Smooth muscle cell (in vitro differentiated cells): ENCODE measurements around the gene CSAG3. TPM values are rescaled to one million over a fixed set of nuclear protein-coding genes. Genes with fewer than 3 reads are reported as not detected.
"Not testable (repeated sequence)": the region's sequence is repeated elsewhere in the genome, so short reads cannot be mapped to it uniquely, and the experiment has no call there.

ENCODE experiments used
- DNase-seq: peaks from one replicate; lab custom pipeline; 2025; ENCODE audit not compliant: unreplicated experiment; lab: John Stamatoyannopoulos, UW
- H2AFZ ChIP-seq: fragments of 200-600 bp; sonication (generic); 2 replicates; pipeline ENCODE4 v1.6.0; 2016; ENCODE audit warnings: antibody characterized with exemption, low read depth, mild to moderate bottlenecking
- H3F3A ChIP-seq: fragments of 200-600 bp; sonication (generic); 2 replicates; pipeline ENCODE4 v1.6.0; 2017; ENCODE audit warnings: antibody characterized with exemption, low read depth
- H3K27ac ChIP-seq: fragments of 200-600 bp; sonication (generic); 2 replicates; pipeline ENCODE4 v1.5.1; 2016; ENCODE audit warnings: low read depth, mild to moderate bottlenecking
- H3K27me3 ChIP-seq: fragments of 200-600 bp; sonication (generic); 2 replicates; pipeline ENCODE4 v1.6.1; 2016; ENCODE audit warnings: low read depth, mild to moderate bottlenecking
- H3K36me3 ChIP-seq: fragments of 200-600 bp; sonication (generic); 2 replicates; pipeline ENCODE4 v1.5.1; 2016; ENCODE audit warnings: low read depth
- H3K4me1 ChIP-seq: fragments of 200-600 bp; sonication (generic); 2 replicates; pipeline ENCODE4 v1.5.1; 2016; ENCODE audit warnings: low read depth
- H3K4me2 ChIP-seq: fragments of 200-600 bp; sonication (generic); 2 replicates; pipeline ENCODE4 v1.6.0; 2016; ENCODE audit warnings: mild to moderate bottlenecking
- H3K4me3 ChIP-seq: fragments of 200-600 bp; sonication (generic); 2 replicates; pipeline ENCODE4 v1.5.1; 2016; ENCODE audit warnings: mild to moderate bottlenecking
- H3K79me2 ChIP-seq: fragments of 200-600 bp; sonication (generic); 2 replicates; pipeline ENCODE4 v1.6.0; 2016; ENCODE audit warnings: low read depth, mild to moderate bottlenecking
- H3K9ac ChIP-seq: fragments of 200-600 bp; sonication (generic); 2 replicates; pipeline ENCODE4 v1.6.0; 2016; ENCODE audit warnings: low read depth
- H3K9me3 ChIP-seq: fragments of 200-600 bp; sonication (generic); replicated peaks from 2 replicates; pipeline ENCODE4 v1.5.1; 2016; ENCODE audit warnings: low read depth
- H4K20me1 ChIP-seq: fragments of 200-600 bp; sonication (generic); 2 replicates; pipeline ENCODE4 v1.6.0; 2016; ENCODE audit warnings: low read depth
- CTCF ChIP-seq: fragments of 200-600 bp; sonication (generic); IDR thresholded peaks from 2 replicates; pipeline ENCODE4 v1.5.1; 2017; ENCODE audit warnings: borderline replicate concordance, mild to moderate bottlenecking, antibody characterized with exemption; ENCODE audit not compliant: insufficient read depth, poor library complexity, severe bottlenecking
- WGBS: methylation state at CpG from one replicate; pipeline ENCODE4 v1.1.7; 2016; ENCODE audit warnings: low lambda C conversion rate; 5-methylcytosine and 5-hydroxymethylcytosine counted together
- polyA plus RNA-seq: library from polyadenylated mRNA; unstranded; fragments of >200 nt; fragmentation: Nextera tagmentation; extraction: Ambion mirVana; gene quantifications from 2 replicates; pipeline ENCODE4 v1.2.1, GENCODE V29; 2016
- total RNA-seq: library from RNA; depleted of rRNA; stranded (reverse); fragments of >200 nt; gene quantifications from 2 replicates; pipeline ENCODE4 v1.2.3, GENCODE V29; 2014

CSAG3 gene
- not detected in 2 replicates for total RNA-seq
- 0.32 TPM in 1 of 2 replicates, not detected in the other for polyA plus RNA-seq

GRCh38 chrX:152758918-152759317, at the start of gene CSAG3:
Gene CSAG3, plus strand, starts transcription at chrX:152759218.
- DNase-seq, H3K4me1 ChIP-seq, H3K4me3 ChIP-seq, H2AFZ ChIP-seq, H3F3A ChIP-seq, H3K9me3 ChIP-seq, H3K27ac ChIP-seq, H4K20me1 ChIP-seq, H3K79me2 ChIP-seq, H3K36me3 ChIP-seq, H3K9ac ChIP-seq, H3K27me3 ChIP-seq, H3K4me2 ChIP-seq: not testable (repeated sequence)
- WGBS, result no CpG with 5 or more reads among the region's 2 CpGs

GRCh38 chrX:152713195-152713594, 45.8 kb upstream of the CSAG3 start:
- H3K4me3 ChIP-seq, H3K4me1 ChIP-seq: not testable (repeated sequence)

GRCh38 chrX:152713815-152714787, 44.9 kb upstream of the CSAG3 start, which contains the start of gene MAGEA2B:
Gene MAGEA2B, plus strand, starts transcription at chrX:152714628. Its CDS starts 2,479 bp downstream, at chrX:152717107.
- not testable (repeated sequence) for H3F3A ChIP-seq, H3K9me3 ChIP-seq, H3K27ac ChIP-seq, H4K20me1 ChIP-seq, H3K27me3 ChIP-seq, H3K79me2 ChIP-seq, DNase-seq, H3K9ac ChIP-seq, H3K4me1 ChIP-seq, H2AFZ ChIP-seq, H3K36me3 ChIP-seq, H3K4me2 ChIP-seq, H3K4me3 ChIP-seq
- whole genome bisulfite sequencing, result no CpG with 5 or more reads among the region's 35 CpGs

More at GRCh38 chrX:152713195-152713594, 45.8 kb upstream of the CSAG3 start:
- not testable (repeated sequence) for H3K36me3 ChIP-seq, H3K4me2 ChIP-seq, H3K27me3 ChIP-seq, H4K20me1 ChIP-seq, H3K9me3 ChIP-seq, H3K79me2 ChIP-seq, H3F3A ChIP-seq, H3K9ac ChIP-seq, DNase-seq, H2AFZ ChIP-seq, H3K27ac ChIP-seq
- WGBS, result no CpG with 5 or more reads among the region's 5 CpGs

GRCh38 chrX:152725409-152725808, 33.6 kb upstream of the CSAG3 start:
- no peaks in the 10 kb centered on the region for H3K9me3 ChIP-seq
- no peak overlapping the region for H3K4me2 ChIP-seq
- no peaks in the 10 kb centered on the region for H3K4me1 ChIP-seq
- TF ChIP-seq CTCF, result no peak
- 71% methylated on average over 5 of the region's 7 CpGs for WGBS
- no peaks in the 10 kb centered on the region for H4K20me1 ChIP-seq
- H3K79me2 ChIP-seq, result no peaks in the 10 kb centered on the region
- no peak overlapping the region for H3K27ac ChIP-seq
- H3F3A ChIP-seq, result no peaks in the 10 kb centered on the region
- H3K27me3 ChIP-seq, result no peaks in the 10 kb centered on the region
- DNase-seq, result no peak
- no peaks in the 10 kb centered on the region for H3K36me3 ChIP-seq
- H3K4me3 ChIP-seq, result no peak overlapping the region
- H3K9ac ChIP-seq, result no peak overlapping the region
- H2AFZ ChIP-seq, result no peak overlapping the region

GRCh38 chrX:152733261-152733975, 25.6 kb upstream of the CSAG3 start, which contains the start of the genes CSAG1 and MAGEA12:
Gene CSAG1, minus strand, starts transcription at chrX:152733721. Its CDS starts 1,261 bp downstream, at chrX:152732460.
Gene MAGEA12, plus strand, starts transcription at chrX:152733757. Its CDS starts 2,405 bp downstream, at chrX:152736162.
- Histone ChIP-seq H3K36me3 (no peaks in the 10 kb centered on the region), H3F3A (no peaks in the 10 kb centered on the region), H3K27ac (no peak within 1 kb of the TSS), H4K20me1 (no peaks in the 10 kb centered on the region), H3K9ac (no peak within 1 kb of the TSS), H3K4me1 (no peaks in the 10 kb centered on the region), H3K27me3 (no peaks in the 10 kb centered on the region), H3K4me3 (no peak within 1 kb of the TSS), H3K9me3 (no peaks in the 10 kb centered on the region), H3K79me2 (no peaks in the 10 kb centered on the region), H3K4me2 (no peak within 1 kb of the TSS), H2AFZ (no peak within 1 kb of the TSS)
- no peak for DNase-seq
- no peak for TF ChIP-seq CTCF
- WGBS, result 92% methylated on average over 16 of the region's 21 CpGs

GRCh38 chrX:152734143-152734858, 24.7 kb upstream of the CSAG3 start:
- WGBS, result 86% methylated on average over 20 of the region's 22 CpGs
- not testable (repeated sequence) for H3K4me1 ChIP-seq, H3K27me3 ChIP-seq, H3K27ac ChIP-seq, H3K9me3 ChIP-seq, DNase-seq, H3K79me2 ChIP-seq, H3K9ac ChIP-seq, H2AFZ ChIP-seq, H4K20me1 ChIP-seq, H3K36me3 ChIP-seq, H3K4me3 ChIP-seq, H3F3A ChIP-seq, H3K4me2 ChIP-seq
